ENCODE results near the gene MGAT4B.

Gene MGAT4B

GRCh38 chr5:179821298-179822058 lies 14.8 kb upstream of the MGAT4B start:
- H3K4me3 ChIP-seq (ENCODE audit: low read depth, low read length) = peak overlapping the region; percentile 86
- peak; percentile 68 for DNase-seq (ENCODE audit: low read depth)
- TF ChIP-seq, protein P1, sequence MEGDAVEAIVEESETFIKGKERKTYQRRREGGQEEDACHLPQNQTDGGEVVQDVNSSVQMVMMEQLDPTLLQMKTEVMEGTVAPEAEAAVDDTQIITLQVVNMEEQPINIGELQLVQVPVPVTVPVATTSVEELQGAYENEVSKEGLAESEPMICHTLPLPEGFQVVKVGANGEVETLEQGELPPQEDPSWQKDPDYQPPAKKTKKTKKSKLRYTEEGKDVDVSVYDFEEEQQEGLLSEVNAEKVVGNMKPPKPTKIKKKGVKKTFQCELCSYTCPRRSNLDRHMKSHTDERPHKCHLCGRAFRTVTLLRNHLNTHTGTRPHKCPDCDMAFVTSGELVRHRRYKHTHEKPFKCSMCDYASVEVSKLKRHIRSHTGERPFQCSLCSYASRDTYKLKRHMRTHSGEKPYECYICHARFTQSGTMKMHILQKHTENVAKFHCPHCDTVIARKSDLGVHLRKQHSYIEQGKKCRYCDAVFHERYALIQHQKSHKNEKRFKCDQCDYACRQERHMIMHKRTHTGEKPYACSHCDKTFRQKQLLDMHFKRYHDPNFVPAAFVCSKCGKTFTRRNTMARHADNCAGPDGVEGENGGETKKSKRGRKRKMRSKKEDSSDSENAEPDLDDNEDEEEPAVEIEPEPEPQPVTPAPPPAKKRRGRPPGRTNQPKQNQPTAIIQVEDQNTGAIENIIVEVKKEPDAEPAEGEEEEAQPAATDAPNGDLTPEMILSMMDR (IDR thresholded peaks at IDR 0.05; ENCODE audit: low read depth, low read length, missing control alignments) = no peak

GRCh38 chr5:179820483-179821297 lies 14.0 kb upstream of the MGAT4B start, which contains the start of gene SQSTM1:
TSS of gene SQSTM1 (plus strand) at chr5:179820905. CDS start at chr5:179820937, 32 bp downstream.
- H3K4me3 ChIP-seq (ENCODE audit: low read depth, low read length) = peak within 1 kb of the TSS; percentile 86
- TF ChIP-seq, protein P1 (IDR thresholded peaks at IDR 0.05; ENCODE audit: low read depth, low read length, missing control alignments) = no peak
- no peak for DNase-seq (ENCODE audit: low read depth)

DNA sequence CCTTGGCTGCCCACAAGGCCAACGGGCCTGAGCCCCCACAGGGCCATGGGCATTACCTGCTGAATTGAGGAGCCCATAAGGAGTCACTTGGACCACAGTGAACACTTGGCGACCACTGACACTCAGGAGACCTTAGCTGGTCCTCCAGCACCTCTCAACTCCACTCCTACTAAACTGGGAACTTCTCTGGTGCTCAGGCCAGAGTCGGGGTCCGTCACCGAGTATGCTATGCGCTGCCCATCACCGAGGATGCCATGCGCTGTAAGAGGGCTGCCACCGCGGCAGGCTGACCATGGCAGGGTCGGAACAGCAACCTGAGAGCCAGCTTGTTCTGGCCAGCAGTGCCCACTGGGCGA lies 13.4 kb upstream of the MGAT4B start:
- H3K4me3 ChIP-seq (ENCODE audit: low read depth, low read length) = peak overlapping the region; percentile 86
- no peak for DNase-seq (ENCODE audit: low read depth)

GRCh38 chr5:179819296-179820126 lies 12.8 kb upstream of the MGAT4B start:
- TF ChIP-seq, protein P1 (IDR thresholded peaks at IDR 0.05; ENCODE audit: low read depth, low read length, missing control alignments) = no peak
- DNase-seq (ENCODE audit: low read depth) = no peak
- H3K4me3 ChIP-seq (ENCODE audit: low read depth, low read length) = peak overlapping the region; percentile 58

More for the DNA sequence above, 13.4 kb upstream of the MGAT4B start:
- TF ChIP-seq, protein P1 (IDR thresholded peaks at IDR 0.05; ENCODE audit: low read depth, low read length, missing control alignments) = no peak

- H3K4me3 ChIP-seq (ENCODE audit: low read depth, low read length) = peak overlapping the region; percentile 58
- peak; percentile 82 for DNase-seq (ENCODE audit: low read depth)
- TF ChIP-seq, protein P1 (IDR thresholded peaks at IDR 0.05; ENCODE audit: low read depth, low read length, missing control alignments) = no peak
Observed at GRCh38 chr5:179818746-179819295, 12.2 kb upstream of the MGAT4B start.

Measured in GM12864 (cell line).